Activated naive CD4-positive, alpha-beta T cell treated with anti-CD3 and anti-CD28 coated beads, Interleukin-2, amount 50 U/mL, for 72 hours (primary cell): ENCODE measurements around the gene MOAP1. TPM values are rescaled to one million over a fixed set of nuclear protein-coding genes. Genes with fewer than 3 reads are reported as not detected.
"Not testable (repeated sequence)": the region's sequence is repeated elsewhere in the genome, so short reads cannot be mapped to it uniquely, and the experiment has no call there.

Experiments
- ATAC-seq, 2 donors: fragments of 150-1000 bp; cut with Tn5 transposase; 2 replicates each; pipeline ENCODE4 v1.10.0; 2021; ENCODE audit warnings: mild to moderate bottlenecking in 2 of 2, moderate library complexity in 2 of 2
- DNase-seq, 2 donors: peaks; one replicate each; pipeline ENCODE4 v3.0.0; 2021 to 2022; ENCODE audit warnings: low spot score in 2 of 2
- H3K27ac Mint-ChIP-seq, 2 donors: one replicate each; pipeline ENCODE4 v1.8.0; 2022; ENCODE audit warnings: mild to moderate bottlenecking in 2 of 2, mixed read lengths in 2 of 2
- H3K36me3 Mint-ChIP-seq, 2 donors: one replicate each; pipeline ENCODE4 v1.8.0; 2022; ENCODE audit warnings: mixed read lengths in 2 of 2
- H3K9me3 Mint-ChIP-seq, 2 donors: one replicate each; pipeline ENCODE4 v1.8.0; 2022; ENCODE audit warnings: mixed read lengths in 2 of 2
- total RNA-seq, 2 donors: library from RNA; stranded (reverse); gene quantifications; one replicate each; pipeline ENCODE4 v1.2.3, GENCODE V29; 2022

The MOAP1 gene, protein sequence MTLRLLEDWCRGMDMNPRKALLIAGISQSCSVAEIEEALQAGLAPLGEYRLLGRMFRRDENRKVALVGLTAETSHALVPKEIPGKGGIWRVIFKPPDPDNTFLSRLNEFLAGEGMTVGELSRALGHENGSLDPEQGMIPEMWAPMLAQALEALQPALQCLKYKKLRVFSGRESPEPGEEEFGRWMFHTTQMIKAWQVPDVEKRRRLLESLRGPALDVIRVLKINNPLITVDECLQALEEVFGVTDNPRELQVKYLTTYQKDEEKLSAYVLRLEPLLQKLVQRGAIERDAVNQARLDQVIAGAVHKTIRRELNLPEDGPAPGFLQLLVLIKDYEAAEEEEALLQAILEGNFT
- 10 to 100 TPM; 14.9 to 19.8 TPM for total RNA-seq

DNA sequence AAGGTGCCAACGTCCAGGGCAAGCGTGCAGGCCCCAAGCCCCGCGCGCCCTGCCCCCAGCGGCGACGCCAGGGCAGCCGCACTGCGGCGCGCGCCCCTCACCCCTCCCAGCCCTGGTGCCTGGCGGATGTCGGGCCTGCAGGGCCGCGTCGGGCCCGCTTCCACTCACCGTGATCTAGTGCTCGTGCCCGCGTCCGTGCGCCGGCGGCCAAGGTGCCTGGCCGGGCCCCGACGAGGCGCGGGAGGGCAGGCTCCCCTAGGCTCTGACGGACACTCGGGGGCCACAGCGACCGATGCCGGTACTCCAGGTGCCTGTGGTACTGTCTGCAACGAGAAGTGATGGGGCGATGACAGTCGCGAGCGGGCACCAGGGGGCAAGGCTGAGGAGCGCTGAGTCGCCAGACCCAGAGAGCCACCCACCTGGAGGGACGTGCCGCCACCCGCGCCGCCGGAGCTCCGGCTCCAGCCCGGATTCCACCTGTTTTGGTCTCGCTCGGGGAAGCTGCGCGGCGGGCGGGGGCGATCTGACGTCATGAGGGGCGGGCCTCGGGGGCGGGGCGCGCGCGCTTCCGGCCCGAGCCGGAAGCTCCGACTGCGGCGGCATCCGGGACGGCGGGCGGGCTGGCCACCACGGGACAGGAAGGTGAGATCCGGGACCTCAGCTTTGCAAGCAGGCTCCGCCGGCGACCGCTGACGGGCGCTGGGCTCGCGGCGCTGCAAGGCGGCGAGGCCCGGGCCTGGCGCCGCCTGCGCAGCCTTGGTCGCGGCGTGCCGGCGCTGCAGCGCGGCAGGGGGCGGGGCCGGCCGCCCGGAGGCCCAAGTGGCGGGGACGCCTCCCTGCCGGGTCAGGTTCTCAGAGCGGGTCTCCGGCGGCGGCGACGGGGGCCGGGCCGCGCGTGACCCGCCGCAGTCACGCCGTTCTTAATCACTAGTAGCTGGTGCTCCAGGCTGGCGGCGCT is at the start of gene MOAP1, which contains the start of gene LYSET:
Gene MOAP1 (minus strand): TSS at position 507 of the 958 bp plus-strand sequence. CDS start 655 bp downstream, outside the sequence.
Gene LYSET (plus strand): TSS at position 927 of the 958 bp plus-strand sequence. CDS start 89 bp downstream, outside the sequence.
- peak; percentile 90 to 93 for ATAC-seq
- peaks cover 18 to 19% of the 10 kb centered on the region in 2 donors for H3K36me3 Mint-ChIP-seq
- peak; percentile 83 to 92 for DNase-seq
- peak within 1 kb of the TSS; percentile 90 to 97 for H3K27ac Mint-ChIP-seq
- H3K9me3 Mint-ChIP-seq, result no peaks in the 10 kb centered on the region

DNA sequence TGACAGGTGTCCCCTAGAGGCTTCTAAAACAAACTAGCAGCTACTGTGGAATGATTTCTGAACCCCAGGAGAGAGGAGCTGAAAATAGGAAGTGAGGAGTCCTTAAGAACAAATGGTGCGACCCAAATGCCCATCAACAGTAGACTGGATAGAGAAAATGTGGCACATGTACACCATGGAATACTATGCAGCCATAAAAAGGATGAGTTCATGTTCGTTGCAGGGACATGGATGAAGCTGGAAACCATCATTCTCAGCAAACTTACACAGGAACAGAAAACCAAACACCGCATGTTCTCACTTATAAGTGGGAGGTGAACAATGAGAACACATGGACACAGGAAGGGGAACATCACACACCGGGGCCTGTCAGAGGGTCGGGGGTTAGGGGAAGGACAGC is 48.4 kb upstream of the MOAP1 start:
- not testable (repeated sequence) for DNase-seq, ATAC-seq, H3K36me3 Mint-ChIP-seq, H3K27ac Mint-ChIP-seq, H3K9me3 Mint-ChIP-seq

DNA sequence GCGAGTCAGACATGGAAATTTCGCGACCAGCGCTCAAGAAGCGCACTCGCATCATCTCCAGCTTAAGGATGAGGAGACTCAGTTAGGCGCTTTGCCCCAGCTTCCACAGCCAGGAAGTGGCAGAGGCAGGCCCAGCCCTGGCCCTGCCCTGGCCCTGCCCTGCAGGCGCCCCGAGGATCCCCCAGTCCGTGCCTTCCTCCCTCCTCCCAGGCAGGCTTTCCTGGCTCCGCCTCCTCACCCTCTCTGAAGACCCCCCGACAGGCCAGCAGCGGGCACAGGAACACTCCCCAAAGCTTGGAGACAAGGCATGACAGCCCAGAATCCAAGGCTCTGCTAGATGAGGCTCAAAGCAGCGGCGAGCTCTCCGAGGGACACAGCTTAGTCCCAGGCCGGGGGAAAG is 47.5 kb upstream of the MOAP1 start:
- H3K9me3 Mint-ChIP-seq, result no peaks in the 10 kb centered on the region
- no peak overlapping the region for H3K27ac Mint-ChIP-seq
- ATAC-seq (peak in 1 of 2 donors; percentile 12), DNase-seq (no peak)
- peaks cover 9% of the 10 kb centered on the region in 2 donors for H3K36me3 Mint-ChIP-seq

DNA sequence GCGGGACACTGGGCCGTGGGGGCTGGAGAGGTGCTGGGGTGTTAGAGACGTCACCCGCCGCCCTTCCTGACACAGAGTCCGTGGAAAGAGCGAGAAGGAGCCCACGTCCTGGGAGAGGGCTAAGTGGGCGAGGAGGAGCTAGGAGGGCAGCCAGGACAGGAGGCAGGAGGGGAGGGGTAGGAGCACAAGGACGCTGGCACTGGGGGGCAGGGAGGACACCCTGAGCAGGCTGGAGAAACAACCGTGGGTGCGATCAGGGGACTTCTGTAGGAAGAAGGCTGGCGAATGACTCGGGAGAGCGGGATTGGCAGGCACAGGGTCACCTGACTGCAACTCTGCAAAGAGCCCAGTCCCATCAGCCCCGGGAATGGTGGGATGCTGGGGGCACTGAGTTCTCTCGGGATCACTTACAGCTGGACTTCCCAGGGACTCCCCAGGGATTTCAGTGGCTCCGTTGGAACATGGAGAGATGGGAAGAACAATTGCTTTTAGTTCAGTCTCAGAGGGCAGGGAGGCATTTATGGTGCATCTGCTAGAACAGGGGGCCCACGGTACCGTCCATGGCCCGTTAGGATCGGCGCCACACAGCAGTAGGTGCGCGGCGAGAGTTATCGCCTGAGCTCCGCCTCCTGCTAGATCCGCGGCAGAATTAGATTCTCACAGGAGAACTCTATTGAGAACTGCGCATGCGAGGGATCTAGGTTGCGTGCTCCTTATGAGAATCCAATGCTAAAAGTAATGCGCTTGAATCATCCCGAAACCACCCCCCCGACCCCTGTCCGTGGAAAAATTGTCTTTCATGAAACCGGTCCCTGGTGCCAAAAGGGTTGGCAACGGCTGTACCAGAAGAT is 46.7 kb upstream of the MOAP1 start:
- ATAC-seq (peak; percentile 35 to 52), DNase-seq (no peak)
- H3K9me3 Mint-ChIP-seq, result no peaks in the 10 kb centered on the region
- peak overlapping the region in 1 of 2 donors; percentile 52 for H3K27ac Mint-ChIP-seq
- H3K36me3 Mint-ChIP-seq, result peaks cover 12 to 14% of the 10 kb centered on the region in 2 donors

DNA sequence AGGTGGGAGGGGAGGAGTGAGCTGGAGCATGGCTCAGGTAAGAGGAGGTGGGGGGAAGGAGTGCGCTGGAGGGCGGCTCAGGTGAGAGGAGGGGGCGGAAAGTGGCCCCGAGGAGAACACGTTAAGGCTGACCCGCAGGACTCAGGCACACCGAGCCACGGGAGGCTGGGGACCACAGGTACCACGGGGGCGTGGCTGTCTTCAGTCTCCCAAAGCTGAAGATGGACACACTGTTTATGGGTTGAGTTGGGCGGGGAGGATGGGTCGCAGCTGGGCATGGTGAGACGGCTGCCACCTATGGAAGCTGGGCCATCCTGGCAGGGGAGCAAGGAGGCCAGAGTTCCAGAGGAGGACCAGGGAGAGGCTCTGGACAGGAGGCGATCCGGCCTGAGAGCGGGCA is 45.8 kb upstream of the MOAP1 start:
- Mint-ChIP-seq H3K27ac (peak overlapping the region in 1 of 2 donors; percentile 52), H3K9me3 (no peaks in the 10 kb centered on the region), H3K36me3 (peaks cover 12 to 19% of the 10 kb centered on the region in 2 donors)
- DNase-seq, result no peak
- ATAC-seq, result peak in 1 of 2 donors; percentile 19

DNA sequence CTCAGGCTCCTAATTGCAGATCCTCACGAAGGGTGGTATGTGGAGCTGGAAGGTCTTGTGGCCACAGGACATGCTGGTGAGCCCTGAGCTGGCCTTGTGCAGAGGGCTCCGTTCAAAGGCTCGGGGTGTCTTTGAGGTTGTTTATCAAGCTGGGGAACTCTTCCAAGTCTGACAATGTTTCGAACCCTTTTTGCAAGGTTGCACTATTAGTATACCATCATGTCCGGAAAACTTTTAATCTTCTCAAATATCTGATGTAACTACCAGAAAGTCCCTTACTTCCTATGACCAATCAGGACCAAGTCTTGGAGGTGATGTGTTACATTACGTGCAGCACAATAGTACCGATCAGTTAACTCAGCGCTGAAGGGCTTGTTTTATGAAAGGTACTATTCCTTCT is 43.9 kb upstream of the MOAP1 start:
- DNase-seq, result no peak
- H3K9me3 Mint-ChIP-seq, result no peaks in the 10 kb centered on the region
- ATAC-seq, result no peak
- no peak overlapping the region for H3K27ac Mint-ChIP-seq
- peaks cover 12 to 25% of the 10 kb centered on the region in 2 donors for H3K36me3 Mint-ChIP-seq

DNA sequence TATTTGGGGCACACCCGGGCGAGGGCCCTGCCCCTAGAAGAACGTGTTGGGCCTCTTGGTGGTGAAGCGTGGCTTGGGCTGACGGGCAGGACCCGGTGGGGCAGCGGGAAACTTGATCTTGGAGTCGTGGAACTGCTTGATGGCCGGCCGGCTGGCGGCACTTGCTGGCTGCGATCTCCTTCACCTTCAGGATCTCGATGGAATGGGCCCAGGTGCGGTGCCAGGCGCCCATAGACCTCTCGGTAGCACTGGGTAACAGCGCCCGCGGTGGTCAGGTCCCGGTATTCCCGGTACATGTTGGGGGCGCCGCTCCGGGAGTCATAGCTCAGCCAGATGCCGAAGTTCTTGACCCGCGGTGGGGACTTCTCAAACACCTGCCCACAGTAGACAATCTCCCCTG is 38.9 kb upstream of the MOAP1 start:
- DNase-seq, result no peak
- Mint-ChIP-seq H3K9me3 (no peaks in the 10 kb centered on the region), H3K27ac (no peak overlapping the region), H3K36me3 (peaks cover 32 to 36% of the 10 kb centered on the region in 2 donors)
- ATAC-seq, result no peak

DNA sequence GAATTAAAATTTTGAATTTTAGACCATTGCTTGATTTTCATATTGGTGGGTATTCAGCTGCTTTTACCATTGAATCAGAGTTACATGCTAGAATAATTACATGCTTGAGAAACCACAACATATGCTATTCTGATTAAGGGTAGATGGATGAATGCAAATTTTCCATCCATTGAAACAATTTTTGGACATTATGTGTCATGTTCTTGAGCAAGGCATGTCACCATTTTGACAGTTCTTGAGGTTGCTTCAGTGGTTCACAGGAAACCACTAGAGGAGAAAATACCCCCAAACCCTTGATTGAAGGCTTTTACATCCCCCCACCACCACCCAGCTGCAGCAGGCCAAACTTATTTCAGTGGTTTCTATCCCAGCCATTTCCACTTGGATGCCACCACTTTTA is 35.8 kb upstream of the MOAP1 start:
- Mint-ChIP-seq H3K36me3 (peaks cover 27% of the 10 kb centered on the region in 2 donors), H3K9me3 (no peaks in the 10 kb centered on the region), H3K27ac (no peak overlapping the region)
- no peak for DNase-seq
- no peak for ATAC-seq

DNA sequence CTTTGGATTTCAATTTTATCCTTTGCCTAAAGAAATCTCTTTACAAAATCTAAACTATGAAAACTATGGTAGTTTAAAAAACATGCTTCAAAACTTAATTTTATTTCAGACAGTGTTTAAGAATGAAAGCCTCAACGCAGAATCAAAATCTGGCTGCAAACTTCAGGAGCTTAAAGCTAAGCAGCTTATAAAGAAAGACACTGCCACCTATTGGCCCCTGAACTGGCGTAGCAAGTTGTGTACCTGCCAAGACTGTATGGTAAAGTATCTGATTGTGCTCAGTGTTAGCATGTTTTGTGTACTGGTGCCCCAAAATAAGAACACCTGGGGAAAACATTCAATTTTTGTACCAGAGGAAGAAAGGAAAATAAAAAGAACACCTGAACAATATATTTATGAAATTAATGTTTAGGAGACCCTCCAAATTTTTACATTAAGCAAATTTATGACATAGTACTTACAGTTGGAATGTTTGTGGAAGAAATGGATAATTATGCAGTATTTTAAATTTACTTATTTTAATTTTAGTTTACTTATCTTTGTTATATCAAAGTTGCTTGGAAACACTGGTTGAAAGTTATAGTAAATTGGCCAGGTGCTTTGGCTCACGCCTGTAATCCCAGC is 34.5 kb upstream of the MOAP1 start:
- ATAC-seq, result peak; percentile 50 to 73

DNA sequence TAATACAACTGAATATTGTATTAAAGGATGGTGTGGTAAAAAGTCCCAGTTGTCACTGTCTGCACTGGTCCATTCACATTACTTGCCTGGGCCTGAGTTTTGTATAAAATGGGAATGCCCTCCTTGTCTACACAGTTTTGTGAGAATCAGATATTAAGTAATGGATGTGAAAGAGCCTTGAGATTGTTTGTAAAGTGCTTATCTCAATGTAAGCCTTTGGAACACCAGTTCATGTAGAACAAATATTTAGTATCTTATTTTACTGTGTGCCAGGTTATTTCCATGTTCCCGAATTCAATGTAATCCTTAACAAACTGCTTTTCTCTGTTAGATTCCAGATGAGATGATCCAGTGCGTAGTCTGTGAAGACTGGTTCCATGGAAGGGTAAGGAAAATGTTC is 29.9 kb upstream of the MOAP1 start:
- ATAC-seq, result no peak
- Mint-ChIP-seq H3K36me3 (peaks cover 11% of the 10 kb centered on the region in 2 donors), H3K9me3 (no peaks in the 10 kb centered on the region), H3K27ac (no peak overlapping the region)
- no peak for DNase-seq

More for the DNA sequence above, 34.5 kb upstream of the MOAP1 start:
- Mint-ChIP-seq H3K9me3 (no peaks in the 10 kb centered on the region), H3K36me3 (peaks cover 27 to 28% of the 10 kb centered on the region in 2 donors), H3K27ac (no peak overlapping the region)
- no peak for DNase-seq

DNA sequence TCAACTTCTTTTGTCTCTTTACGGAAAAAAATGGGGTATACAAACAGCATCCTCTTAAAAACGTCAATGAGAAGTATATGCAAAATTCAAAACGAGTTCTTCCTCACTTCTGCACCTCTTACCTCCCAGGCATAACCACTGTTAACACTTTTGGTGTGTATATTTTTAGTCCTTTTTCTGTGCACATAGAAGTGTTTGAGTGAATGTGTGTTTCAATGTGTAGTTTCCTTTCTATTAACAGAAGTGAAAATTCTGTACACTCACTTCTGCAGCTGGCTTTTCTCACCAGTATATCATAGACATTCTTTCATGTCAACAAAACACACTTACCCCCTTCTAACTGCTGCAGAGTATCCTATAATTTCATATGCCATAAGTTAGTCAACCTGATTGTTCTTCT is 27.7 kb upstream of the MOAP1 start:
- peaks cover 5 to 15% of the 10 kb centered on the region in 2 donors for H3K36me3 Mint-ChIP-seq
- DNase-seq, result no peak
- no peak for ATAC-seq
- H3K9me3 Mint-ChIP-seq, result no peaks in the 10 kb centered on the region
- H3K27ac Mint-ChIP-seq, result no peak overlapping the region

DNA sequence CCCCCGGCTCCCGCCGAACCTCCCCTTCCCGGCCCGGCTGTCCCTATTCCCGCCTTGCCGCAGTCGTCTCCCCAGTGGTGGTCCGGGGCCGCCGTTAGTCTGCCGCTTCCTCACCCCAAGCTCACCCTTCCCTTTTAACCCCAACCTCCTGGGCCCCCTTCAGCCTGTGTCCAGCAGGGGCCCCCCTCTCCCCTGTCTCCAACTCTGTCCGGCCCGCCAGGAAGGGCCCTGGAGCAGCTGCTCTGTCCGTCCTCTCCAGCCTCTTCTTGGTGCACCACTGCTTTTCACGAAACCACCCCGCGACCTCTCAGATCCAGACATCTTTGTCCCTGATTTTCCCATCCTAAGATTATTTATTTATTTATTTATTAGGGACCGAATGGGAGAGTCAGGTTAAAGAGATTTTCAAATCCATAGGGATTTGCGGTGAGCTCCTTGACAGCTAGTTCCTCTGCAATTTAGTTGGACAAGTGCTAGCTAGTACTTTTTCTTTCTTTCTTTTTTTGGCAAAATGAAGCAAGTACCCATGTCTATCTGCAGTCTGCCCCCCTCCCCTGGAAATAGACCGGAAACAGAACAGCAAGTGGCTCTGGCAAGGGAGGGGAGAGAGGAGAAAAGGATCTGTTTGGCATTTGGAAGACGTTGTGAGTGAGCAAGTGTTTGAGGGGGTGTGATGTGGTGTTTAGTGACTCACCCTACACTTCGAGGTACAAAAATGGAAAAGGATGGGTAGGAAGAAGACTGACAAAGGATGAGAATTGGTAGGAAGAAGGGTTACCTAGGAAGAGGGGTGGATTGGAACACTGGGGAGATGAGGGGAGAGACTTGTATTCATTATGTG is 23.0 kb upstream of the MOAP1 start:
- H3K9me3 Mint-ChIP-seq, result no peaks in the 10 kb centered on the region
- ATAC-seq (peak; percentile 45 to 47), DNase-seq (peak in 1 of 2 donors; percentile 21)
- H3K27ac Mint-ChIP-seq, result peak overlapping the region; percentile 38 to 92
- peaks cover 8 to 26% of the 10 kb centered on the region in 2 donors for H3K36me3 Mint-ChIP-seq

DNA sequence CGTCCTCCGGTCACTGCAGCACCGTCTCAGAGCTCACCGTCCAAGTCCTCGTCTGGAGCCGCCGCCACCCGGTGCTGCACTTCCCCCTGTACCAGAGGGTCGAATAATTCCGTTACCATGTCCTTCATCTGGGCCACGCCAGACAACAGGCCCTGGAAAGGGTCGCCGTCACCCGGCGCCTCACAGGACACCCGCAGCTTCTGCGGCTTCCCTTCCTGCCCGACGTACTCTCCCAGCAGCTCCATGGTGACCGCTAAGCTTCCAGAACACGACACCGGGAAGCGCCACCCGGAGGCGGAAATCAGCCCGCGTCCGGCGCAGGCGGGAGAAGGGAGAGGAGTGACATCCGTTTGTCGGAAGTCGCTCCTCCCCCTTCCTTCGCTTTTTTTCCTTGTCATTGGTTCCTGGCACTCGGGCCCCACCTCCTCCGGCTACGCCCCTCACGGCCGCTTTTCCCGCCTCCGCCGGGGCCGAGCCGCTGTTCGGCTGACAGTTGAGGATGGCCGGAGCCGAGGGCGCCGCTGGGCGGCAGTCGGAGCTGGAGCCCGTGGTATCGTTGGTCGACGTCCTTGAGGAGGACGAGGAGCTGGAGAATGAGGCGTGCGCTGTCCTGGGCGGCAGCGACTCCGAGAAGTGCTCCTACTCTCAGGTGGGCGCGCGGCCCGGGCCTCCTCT is 22.2 kb upstream of the MOAP1 start, which contains the start of the genes GON7 and UBR7:
Gene GON7 (minus strand): TSS at position 273 of the 675 bp plus-strand sequence. CDS start 28 bp downstream, at position 245.
Gene UBR7 (plus strand): TSS at position 464 of the 675 bp plus-strand sequence. CDS start 36 bp downstream, at position 500.
- ATAC-seq (peak; percentile 89 to 96), DNase-seq (peak; percentile 87 to 95)
- H3K27ac Mint-ChIP-seq, result peak within 1 kb of the TSS; percentile 90 to 92
- peaks cover 8 to 26% of the 10 kb centered on the region in 2 donors for H3K36me3 Mint-ChIP-seq
- H3K9me3 Mint-ChIP-seq, result no peaks in the 10 kb centered on the region

DNA sequence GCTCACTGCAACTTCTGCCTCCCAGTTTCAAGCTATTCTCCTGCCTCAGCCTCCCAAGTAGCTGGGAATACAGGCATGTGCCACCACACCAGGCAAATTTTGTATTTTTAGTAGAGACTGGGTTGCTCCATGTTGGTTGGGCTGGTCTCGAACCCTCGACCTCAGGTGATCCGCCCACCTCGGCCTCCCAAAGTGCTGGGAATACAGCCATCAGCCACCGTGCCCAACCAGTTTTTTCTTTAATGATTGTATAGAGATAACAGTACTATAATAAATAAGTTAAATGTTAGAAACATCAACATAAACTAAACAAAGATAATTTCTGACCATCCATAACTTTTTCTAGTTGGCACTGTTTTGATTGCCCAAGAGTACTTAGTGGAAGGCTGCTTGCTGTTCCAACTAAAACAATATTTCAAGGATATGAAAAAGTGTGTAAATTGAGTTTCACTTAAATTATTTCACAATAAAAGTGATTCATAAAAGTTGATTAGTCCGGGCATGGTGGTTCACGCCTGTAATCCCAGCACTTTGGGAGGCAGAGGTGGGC is 16.5 kb upstream of the MOAP1 start:
- Mint-ChIP-seq H3K36me3 (peaks cover 0 to 11% of the 10 kb centered on the region in 2 donors), H3K27ac (no peak overlapping the region), H3K9me3 (no peaks in the 10 kb centered on the region)
- ATAC-seq (no peak), DNase-seq (no peak)
